Thyroid gland (tissue), 4 donors: Measurements from ENCODE around the gene ATRIP.

Experiments used
- CTCF ChIP-seq, 6 experiments: fragments of 200-600 bp in 3 of 6; fragments of 450-650 bp in 3 of 6; sonication (generic) in 3 of 6; IDR thresholded peaks; one replicate each; pipeline ENCODE4 v1.5.1; 2016 to 2019; ENCODE audit warnings: antibody characterized with exemption in 6 of 6, mild to moderate bottlenecking in 2 of 6, inconsistent platforms in 1 of 6, moderate library complexity in 1 of 6
- POLR2A ChIP-seq, 2 donors: fragments of 450-650 bp; IDR thresholded peaks; one replicate each; pipeline ENCODE4 v1.6.1; 2017; ENCODE audit warnings: antibody characterized with exemption in 2 of 2, mild to moderate bottlenecking in 2 of 2, moderate library complexity in 1 of 2

GRCh38 chr3:48437812-48438211 is 8.7 kb upstream of the ATRIP start:
- no peak for TF ChIP-seq POLR2A (IDR thresholded peaks at IDR 0.05)
- TF ChIP-seq CTCF (IDR thresholded peaks at IDR 0.05) = no peak
